Measurements from ENCODE around the gene PVALEF. TPM values are rescaled to one million over a fixed set of nuclear protein-coding genes. Genes with fewer than 3 reads are reported as not detected.

The PVALEF gene
- total and polyA plus RNA-seq, 2 donors (not counting 3 experiments of a cell fraction or from before 2014, with no cell fraction given), result not detected

DNA sequence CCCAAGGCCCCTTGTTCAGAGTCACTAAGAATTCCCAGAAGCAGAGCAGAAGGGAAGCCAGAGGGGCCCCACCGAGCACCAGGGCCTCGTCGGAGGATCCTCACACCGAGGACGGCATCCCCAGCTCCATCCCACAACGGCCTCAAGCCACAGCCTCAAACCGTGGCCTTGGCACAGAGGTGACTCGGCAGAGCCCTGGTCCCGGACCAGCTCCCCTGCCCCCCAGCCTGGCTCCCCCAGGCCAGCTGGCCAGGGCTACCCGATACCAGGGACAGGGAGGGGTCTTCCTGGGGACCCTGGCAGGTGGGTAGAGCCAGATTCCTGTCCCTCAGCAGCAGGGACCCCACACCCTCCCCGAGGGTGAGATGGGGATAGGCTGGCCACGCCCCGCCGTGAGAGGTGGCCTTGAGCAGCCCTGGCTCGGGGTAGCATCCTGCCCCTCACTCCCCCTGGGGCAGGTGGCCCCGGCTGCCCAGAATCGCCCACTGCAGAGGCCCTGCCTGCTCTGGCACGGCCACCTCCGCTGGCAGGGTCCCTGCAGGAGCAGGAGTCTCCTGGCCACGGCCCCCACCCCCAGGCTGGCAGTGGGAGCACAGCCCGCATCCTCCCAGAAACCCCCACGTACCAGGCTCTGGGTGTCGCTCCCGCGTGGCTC is 5.6 kb upstream of the PVALEF start:
- dilution Hi-C loops (cut with MboI; ENCODE audit: extremely low pct_ligation_motif_present, low sequenced_read_pairs), result no loop called here
- TF ChIP-seq MAX (IDR thresholded peaks at IDR 0.05; ENCODE audit: insufficient read depth, insufficient read length), result no peak
- TF ChIP-seq MYC (IDR thresholded peaks at IDR 0.05; ENCODE audit: low read depth, low read length), result no peak
- TF ChIP-seq JUN (IDR thresholded peaks at IDR 0.05; ENCODE audit: borderline replicate concordance, insufficient read depth, insufficient read length, low read depth), result no peak
- TF ChIP-seq POLR2A (IDR thresholded peaks at IDR 0.05; ENCODE audit: low read depth, low read length), result no peak
- TF ChIP-seq EZH2 (IDR thresholded peaks at IDR 0.05; ENCODE audit: borderline replicate concordance, low read depth, low read length, severe bottlenecking), result no peak
- TF ChIP-seq, protein P1, sequence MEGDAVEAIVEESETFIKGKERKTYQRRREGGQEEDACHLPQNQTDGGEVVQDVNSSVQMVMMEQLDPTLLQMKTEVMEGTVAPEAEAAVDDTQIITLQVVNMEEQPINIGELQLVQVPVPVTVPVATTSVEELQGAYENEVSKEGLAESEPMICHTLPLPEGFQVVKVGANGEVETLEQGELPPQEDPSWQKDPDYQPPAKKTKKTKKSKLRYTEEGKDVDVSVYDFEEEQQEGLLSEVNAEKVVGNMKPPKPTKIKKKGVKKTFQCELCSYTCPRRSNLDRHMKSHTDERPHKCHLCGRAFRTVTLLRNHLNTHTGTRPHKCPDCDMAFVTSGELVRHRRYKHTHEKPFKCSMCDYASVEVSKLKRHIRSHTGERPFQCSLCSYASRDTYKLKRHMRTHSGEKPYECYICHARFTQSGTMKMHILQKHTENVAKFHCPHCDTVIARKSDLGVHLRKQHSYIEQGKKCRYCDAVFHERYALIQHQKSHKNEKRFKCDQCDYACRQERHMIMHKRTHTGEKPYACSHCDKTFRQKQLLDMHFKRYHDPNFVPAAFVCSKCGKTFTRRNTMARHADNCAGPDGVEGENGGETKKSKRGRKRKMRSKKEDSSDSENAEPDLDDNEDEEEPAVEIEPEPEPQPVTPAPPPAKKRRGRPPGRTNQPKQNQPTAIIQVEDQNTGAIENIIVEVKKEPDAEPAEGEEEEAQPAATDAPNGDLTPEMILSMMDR (IDR thresholded peaks at IDR 0.05; ENCODE audit: extremely low read depth in 1 of 2, insufficient read depth in 1 of 2, low read depth in 1 of 2, low read length in 2 of 2), result no peak
- TF ChIP-seq FOS (IDR thresholded peaks at IDR 0.05; ENCODE audit: borderline replicate concordance, insufficient read depth, low read length), result no peak
- no peak for TF ChIP-seq GATA2 (IDR thresholded peaks at IDR 0.05; ENCODE audit: insufficient read depth, insufficient read length, low read depth, low read length)
- TF ChIP-seq POLR2AphosphoS5 (IDR thresholded peaks at IDR 0.05; ENCODE audit: insufficient read depth, low read depth, low read length), result no peak
- intact Hi-C loops (cut with micrococcal nuclease), result no loop called here
- no peaks in the 10 kb centered on the region for H3K9me3 ChIP-seq (replicated peaks; ENCODE audit: control insufficient read depth, insufficient read depth, low read length)
- no peak overlapping the region for H3K27ac ChIP-seq (ENCODE audit: insufficient read depth, low read depth, low read length)
- POLR2A ChIA-PET, result no interaction called here
- no peaks in the 10 kb centered on the region for H3K79me2 ChIP-seq (ENCODE audit: control insufficient read depth, insufficient read depth, low read length)
- peak overlapping the region; percentile 8 for H3K9ac ChIP-seq (replicated peaks; ENCODE audit: extremely low read depth, insufficient read depth, low read length)
- no peaks in the 10 kb centered on the region for H3K27me3 ChIP-seq (ENCODE audit: control insufficient read depth in 2 of 2, insufficient read depth in 2 of 2, low read length in 2 of 2)
- peaks cover 4% of the 10 kb centered on the region for H3K4me1 ChIP-seq (ENCODE audit: control insufficient read depth, extremely low read depth, insufficient read depth, low read length)
- no TSS peak for BruUV-seq (replicated peaks)
- H4K20me1 ChIP-seq (replicated peaks; ENCODE audit: control insufficient read depth, extremely low read depth, insufficient read depth, low read length), result no peaks in the 10 kb centered on the region
- no peaks in the 10 kb centered on the region for H3K9me1 ChIP-seq (replicated peaks; ENCODE audit: control insufficient read depth, extremely low read depth, insufficient read depth, low read length)
- peak overlapping the region; percentile 60 for H2AFZ ChIP-seq (ENCODE audit: low read depth, low read length)
- FAIRE-seq, result no peak
- DNase-seq (ENCODE audit: low read depth, low spot score), result no peak
- peak overlapping the region in 2 of 3 experiments; percentile 10 to 24 for H3K4me3 ChIP-seq (replicated peaks in 1 of 3; ENCODE audit: insufficient read depth in 1 of 3, low read depth in 1 of 3, low read length in 3 of 3)
- H3K4me2 ChIP-seq (ENCODE audit: insufficient read depth, low read length), result no peak overlapping the region
- CTCF ChIA-PET, result no interaction called here
- no peaks in the 10 kb centered on the region for H3K36me3 ChIP-seq (ENCODE audit: control insufficient read depth in 2 of 2, extremely low read depth in 1 of 2, insufficient read depth in 2 of 2, low read length in 2 of 2)
